OCI-LY3 (cell line): ENCODE measurements around the gene EYS.
A peak's percentile ranks its signal among the peaks of the same experiment; 100 is the strongest.

ENCODE experiments used
- EZH2phosphoT487 ChIP-seq: fragments of 200-600 bp; shearing (Covaris generic); IDR thresholded peaks from 2 replicates; pipeline ENCODE4 v1.6.1; 2018; ENCODE audit warnings: antibody characterized with exemption, mixed run types, low read depth
- TF ChIP-seq, protein P1 (sequence below): fragments of 200-600, 300-600 bp; sonication (generic); IDR thresholded peaks from 2 replicates; pipeline ENCODE4 v1.5.1; 2014; ENCODE audit warnings: antibody characterized with exemption, low read length, low read depth

DNA sequence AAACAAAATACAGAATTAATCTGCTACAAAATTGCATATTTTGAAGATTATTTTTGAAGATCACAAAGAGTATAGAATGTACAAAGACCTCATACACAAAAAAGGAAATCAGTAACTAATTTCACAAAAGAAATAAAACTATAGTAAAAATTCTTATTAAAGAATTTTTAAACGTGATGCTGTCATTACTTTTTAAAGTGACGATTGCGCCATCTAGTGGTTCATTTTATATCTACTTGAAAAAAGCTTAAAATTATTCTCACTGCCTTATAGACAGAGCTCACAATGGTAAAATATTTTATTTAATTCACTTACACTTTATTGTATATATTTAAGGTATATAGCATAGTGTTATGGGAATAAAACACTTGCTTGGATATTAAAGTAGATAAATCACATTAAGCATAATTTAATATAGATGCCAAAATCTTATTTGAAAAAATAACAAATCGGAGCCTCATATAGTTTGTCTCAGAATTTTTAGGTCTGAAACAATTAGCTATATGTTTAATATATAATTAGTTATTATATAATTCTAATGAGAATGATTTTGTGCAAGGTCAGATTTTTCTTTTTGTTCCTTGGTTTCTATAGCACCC is 1942.6 kb downstream of the EYS start:
- TF ChIP-seq, protein P1, sequence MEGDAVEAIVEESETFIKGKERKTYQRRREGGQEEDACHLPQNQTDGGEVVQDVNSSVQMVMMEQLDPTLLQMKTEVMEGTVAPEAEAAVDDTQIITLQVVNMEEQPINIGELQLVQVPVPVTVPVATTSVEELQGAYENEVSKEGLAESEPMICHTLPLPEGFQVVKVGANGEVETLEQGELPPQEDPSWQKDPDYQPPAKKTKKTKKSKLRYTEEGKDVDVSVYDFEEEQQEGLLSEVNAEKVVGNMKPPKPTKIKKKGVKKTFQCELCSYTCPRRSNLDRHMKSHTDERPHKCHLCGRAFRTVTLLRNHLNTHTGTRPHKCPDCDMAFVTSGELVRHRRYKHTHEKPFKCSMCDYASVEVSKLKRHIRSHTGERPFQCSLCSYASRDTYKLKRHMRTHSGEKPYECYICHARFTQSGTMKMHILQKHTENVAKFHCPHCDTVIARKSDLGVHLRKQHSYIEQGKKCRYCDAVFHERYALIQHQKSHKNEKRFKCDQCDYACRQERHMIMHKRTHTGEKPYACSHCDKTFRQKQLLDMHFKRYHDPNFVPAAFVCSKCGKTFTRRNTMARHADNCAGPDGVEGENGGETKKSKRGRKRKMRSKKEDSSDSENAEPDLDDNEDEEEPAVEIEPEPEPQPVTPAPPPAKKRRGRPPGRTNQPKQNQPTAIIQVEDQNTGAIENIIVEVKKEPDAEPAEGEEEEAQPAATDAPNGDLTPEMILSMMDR, result peak; percentile 64
- TF ChIP-seq EZH2phosphoT487, result no peak
